ENCODE measurements around the gene SNED1. TPM values are rescaled to one million over a fixed set of nuclear protein-coding genes. Genes with fewer than 3 reads are reported as not detected.

SNED1 gene
- total and polyA plus RNA-seq, 2 experiments from 2014 or later, result 6.1 to 29.4 TPM

DNA sequence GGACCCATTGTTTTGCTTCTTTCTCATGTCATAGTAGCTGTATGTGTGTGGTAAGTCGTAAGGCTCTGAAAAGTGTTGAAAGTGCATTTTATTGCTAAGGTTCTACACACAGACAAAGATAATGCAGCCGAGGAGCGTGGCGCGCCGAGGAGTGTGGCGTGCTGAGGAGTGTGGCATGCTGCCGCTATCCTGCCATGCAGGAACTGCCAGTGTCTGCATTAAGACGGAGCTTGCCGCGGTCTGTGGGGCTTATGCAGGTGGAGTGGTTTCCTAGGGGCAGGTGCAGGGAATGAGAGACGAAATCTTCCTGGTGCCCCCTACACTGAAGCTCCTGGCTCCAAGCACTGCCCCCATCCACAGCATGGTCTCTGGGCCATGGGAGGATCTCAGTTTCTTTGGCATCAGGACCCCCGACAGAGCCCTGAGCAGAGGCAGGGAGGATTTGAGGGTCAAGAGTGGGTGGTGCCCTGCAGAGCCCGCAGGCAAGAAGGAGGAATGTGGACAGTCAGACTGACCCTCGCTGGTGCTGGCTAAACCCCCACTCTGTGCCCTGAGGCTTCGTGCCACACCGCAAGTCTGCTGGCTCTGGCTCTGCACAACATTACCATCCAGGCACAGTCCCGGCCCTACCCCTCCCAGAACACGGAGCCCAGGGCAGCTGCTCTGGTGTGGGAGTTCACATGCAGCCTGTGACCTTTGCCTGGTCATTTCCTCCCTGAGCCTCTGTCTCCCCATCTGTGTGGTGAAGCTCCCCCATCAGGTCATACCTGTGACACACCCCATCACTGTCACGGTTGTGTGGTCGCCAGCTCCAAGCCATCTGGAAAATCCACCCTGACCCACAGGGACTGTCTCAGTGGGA is 3.2 kb downstream of the SNED1 start:
- H4K20me1 ChIP-seq (ENCODE audit: insufficient read depth), result no peaks in the 10 kb centered on the region
- H3F3A ChIP-seq (ENCODE audit: insufficient read depth), result peaks cover 9% of the 10 kb centered on the region; the same call in 1 of the 2 replicates
- H3K9me3 ChIP-seq (ENCODE audit: low read depth), result peaks cover 3% of the 10 kb centered on the region
- peaks cover 17% of the 10 kb centered on the region; the same call in 1 of the 2 replicates for H3K36me3 ChIP-seq (ENCODE audit: low read depth)
- H3K27me3 ChIP-seq (replicated peaks; ENCODE audit: insufficient read depth), result no peaks in the 10 kb centered on the region
- no peak overlapping the region for H3K4me2 ChIP-seq (ENCODE audit: unreplicated experiment)
- in situ Hi-C loops (cut with MboI), result no loop called here
- H3K9ac ChIP-seq, result no peak overlapping the region
- peaks cover 4% of the 10 kb centered on the region; the same call in 1 of the 2 replicates for H3K4me1 ChIP-seq (ENCODE audit: insufficient read depth)
- no peak overlapping the region for H3K27ac ChIP-seq
- WGBS, 2 experiments (ENCODE audit: low coverage in 1 of 2, low lambda C conversion rate in 2 of 2, missing lambda C conversion rate in 2 of 2), result 82 to 85% methylated on average over 21 of the region's 21 CpGs
- H2AFZ ChIP-seq, result no peak overlapping the region
- H3K79me2 ChIP-seq (ENCODE audit: insufficient read depth), result peaks cover 69% of the 10 kb centered on the region
- no peak for DNase-seq
- no peaks in the 10 kb centered on the region for H3K9me2 ChIP-seq (ENCODE audit: insufficient read depth)
- no peak overlapping the region for H3K4me3 ChIP-seq
- TF ChIP-seq EZH2 (IDR thresholded peaks at IDR 0.05; ENCODE audit: insufficient read depth, poor library complexity, severe bottlenecking) (no peak), EZH2phosphoT487 (IDR thresholded peaks at IDR 0.05; ENCODE audit: insufficient read depth, low read depth) (no peak)

DNA sequence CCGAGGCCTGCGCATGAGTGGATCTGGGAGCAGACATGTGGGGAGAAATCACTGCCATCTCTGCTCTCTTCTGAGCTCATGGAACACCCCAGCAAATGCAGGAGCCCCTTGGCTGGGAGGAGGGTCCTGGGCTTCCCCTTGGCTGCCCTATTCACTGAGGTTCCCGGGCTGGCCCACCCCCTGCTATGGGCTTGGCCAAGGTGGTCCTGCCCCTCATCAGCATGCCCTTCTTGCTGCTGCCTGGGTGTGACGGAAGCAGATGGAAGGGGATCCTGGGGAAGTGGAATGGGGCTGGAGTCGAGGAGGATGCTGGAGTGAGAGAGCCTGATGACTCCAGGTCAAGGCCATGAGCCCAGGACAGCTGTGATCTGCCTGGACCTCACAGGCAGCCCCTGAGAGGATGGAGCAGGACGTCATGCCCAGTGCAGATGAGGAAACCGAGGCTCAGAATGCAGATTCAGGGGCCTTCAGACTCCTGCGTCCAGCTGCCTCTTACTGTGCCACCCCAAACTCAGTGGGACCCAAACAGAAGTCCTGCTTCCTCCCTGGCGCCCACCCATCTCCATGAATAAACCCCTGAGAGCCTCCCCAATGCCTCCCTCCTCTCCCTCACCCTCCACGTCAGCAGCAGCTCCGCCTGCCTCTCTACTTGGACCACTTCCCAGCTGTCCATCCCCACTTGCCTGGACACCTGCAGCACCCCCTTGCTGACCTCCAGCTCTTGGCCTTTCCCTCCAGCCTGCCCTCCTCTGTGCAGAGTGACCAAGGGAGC is 4.0 kb downstream of the SNED1 start:
- H4K20me1 ChIP-seq (ENCODE audit: insufficient read depth), result no peaks in the 10 kb centered on the region
- H3K4me1 ChIP-seq (ENCODE audit: insufficient read depth), result peaks cover 4% of the 10 kb centered on the region; the same call in 1 of the 2 replicates
- in situ Hi-C loops (cut with MboI), result no loop called here
- no peak overlapping the region for H2AFZ ChIP-seq
- no peak overlapping the region for H3K9ac ChIP-seq
- H3K79me2 ChIP-seq (ENCODE audit: insufficient read depth), result peaks cover 77% of the 10 kb centered on the region
- no peaks in the 10 kb centered on the region for H3K27me3 ChIP-seq (replicated peaks; ENCODE audit: insufficient read depth)
- peaks cover 9% of the 10 kb centered on the region; the same call in 1 of the 2 replicates for H3F3A ChIP-seq (ENCODE audit: insufficient read depth)
- H3K4me3 ChIP-seq, result no peak overlapping the region
- H3K4me2 ChIP-seq (ENCODE audit: unreplicated experiment), result no peak overlapping the region
- no peak for DNase-seq
- WGBS, 2 experiments (ENCODE audit: low coverage in 1 of 2, low lambda C conversion rate in 2 of 2, missing lambda C conversion rate in 2 of 2), result 86 to 87% methylated on average over 11 of the region's 11 CpGs
- no peak for TF ChIP-seq EZH2phosphoT487 (IDR thresholded peaks at IDR 0.05; ENCODE audit: insufficient read depth, low read depth)
- TF ChIP-seq EZH2 (IDR thresholded peaks at IDR 0.05; ENCODE audit: insufficient read depth, poor library complexity, severe bottlenecking), result no peak
- peaks cover 3% of the 10 kb centered on the region for H3K9me3 ChIP-seq (ENCODE audit: low read depth)
- no peak overlapping the region for H3K27ac ChIP-seq
- H3K9me2 ChIP-seq (ENCODE audit: insufficient read depth), result no peaks in the 10 kb centered on the region
- peaks cover 17% of the 10 kb centered on the region; the same call in 1 of the 2 replicates for H3K36me3 ChIP-seq (ENCODE audit: low read depth)

DNA sequence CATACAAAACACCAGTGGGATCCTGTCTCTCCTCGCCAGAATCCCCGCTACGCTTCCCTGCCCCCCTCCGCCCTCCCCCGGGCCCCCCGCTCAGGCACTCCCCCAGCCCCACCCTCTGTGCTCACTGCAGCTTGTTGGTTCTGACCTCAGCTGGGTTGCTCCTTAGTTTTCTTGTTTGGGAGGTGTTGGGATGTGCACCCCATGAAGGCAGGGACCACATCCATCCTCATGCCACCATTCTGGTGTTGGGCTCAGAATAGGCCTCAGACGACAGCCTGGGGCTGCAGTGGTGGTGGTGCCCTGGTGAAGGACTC is 4.6 kb downstream of the SNED1 start:
- Histone ChIP-seq H3K9me2 (ENCODE audit: insufficient read depth) (no peaks in the 10 kb centered on the region), H3F3A (ENCODE audit: insufficient read depth) (peaks cover 9% of the 10 kb centered on the region; the same call in 1 of the 2 replicates), H3K4me3 (no peak overlapping the region), H4K20me1 (ENCODE audit: insufficient read depth) (no peaks in the 10 kb centered on the region), H3K27ac (no peak overlapping the region), H3K4me2 (ENCODE audit: unreplicated experiment) (no peak overlapping the region), H3K27me3 (replicated peaks; ENCODE audit: insufficient read depth) (no peaks in the 10 kb centered on the region), H3K79me2 (ENCODE audit: insufficient read depth) (peaks cover 82% of the 10 kb centered on the region), H2AFZ (no peak overlapping the region), H3K36me3 (ENCODE audit: low read depth) (peaks cover 17% of the 10 kb centered on the region; the same call in 1 of the 2 replicates), H3K4me1 (ENCODE audit: insufficient read depth) (peaks cover 4% of the 10 kb centered on the region; the same call in 1 of the 2 replicates), H3K9me3 (ENCODE audit: low read depth) (peaks cover 3% of the 10 kb centered on the region), H3K9ac (no peak overlapping the region)
- 90 to 94% methylated on average over 2 to 7 of the region's 7 CpGs for WGBS, 2 experiments (ENCODE audit: low coverage in 1 of 2, low lambda C conversion rate in 2 of 2, missing lambda C conversion rate in 2 of 2)
- DNase-seq, result no peak
- in situ Hi-C loops (cut with MboI), result no loop called here
- no peak for TF ChIP-seq EZH2phosphoT487 (IDR thresholded peaks at IDR 0.05; ENCODE audit: insufficient read depth, low read depth)

DNA sequence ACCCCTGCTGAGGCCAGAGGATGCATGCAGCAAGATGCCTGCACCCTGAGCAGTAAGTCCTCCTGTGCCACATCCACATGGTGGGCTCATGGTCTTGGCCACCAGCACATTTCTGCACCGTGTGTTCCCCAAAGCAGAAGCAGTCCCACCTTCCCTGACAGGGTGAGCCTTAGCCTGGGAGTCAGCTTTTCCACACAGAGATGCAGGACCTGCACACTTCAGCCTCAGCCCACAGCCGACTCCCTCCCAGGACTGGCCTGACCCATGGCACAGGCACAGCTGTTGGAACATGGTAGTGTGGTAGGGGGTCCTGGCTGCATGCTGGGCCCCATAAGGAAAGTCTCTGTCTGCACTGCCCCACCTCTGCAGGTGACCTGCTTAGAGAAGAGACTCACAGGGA is 5.0 kb downstream of the SNED1 start:
- Histone ChIP-seq H2AFZ (no peak overlapping the region), H4K20me1 (ENCODE audit: insufficient read depth) (no peaks in the 10 kb centered on the region), H3K27me3 (replicated peaks; ENCODE audit: insufficient read depth) (no peaks in the 10 kb centered on the region), H3K4me2 (ENCODE audit: unreplicated experiment) (no peak overlapping the region), H3K9ac (no peak overlapping the region), H3K27ac (no peak overlapping the region), H3K9me2 (ENCODE audit: insufficient read depth) (no peaks in the 10 kb centered on the region), H3F3A (ENCODE audit: insufficient read depth) (peaks cover 9% of the 10 kb centered on the region; the same call in 1 of the 2 replicates), H3K36me3 (ENCODE audit: low read depth) (peaks cover 17% of the 10 kb centered on the region; the same call in 1 of the 2 replicates), H3K4me3 (no peak overlapping the region), H3K9me3 (ENCODE audit: low read depth) (peaks cover 3% of the 10 kb centered on the region), H3K79me2 (ENCODE audit: insufficient read depth) (peaks cover 86% of the 10 kb centered on the region), H3K4me1 (ENCODE audit: insufficient read depth) (peaks cover 4% of the 10 kb centered on the region; the same call in 1 of the 2 replicates)
- 90 to 100% methylated on average over 2 of the region's 2 CpGs for WGBS, 2 experiments (ENCODE audit: low coverage in 1 of 2, low lambda C conversion rate in 2 of 2, missing lambda C conversion rate in 2 of 2)
- in situ Hi-C loops (cut with MboI), result no loop called here
- no peak for TF ChIP-seq EZH2phosphoT487 (IDR thresholded peaks at IDR 0.05; ENCODE audit: insufficient read depth, low read depth)
- no peak for TF ChIP-seq EZH2 (IDR thresholded peaks at IDR 0.05; ENCODE audit: insufficient read depth, poor library complexity, severe bottlenecking)
- no peak for DNase-seq

Data from GM23248 (cell line).